ENCODE measurements around the gene CCDC88C. TPM values are rescaled to one million over a fixed set of nuclear protein-coding genes. Genes with fewer than 3 reads are reported as not detected.

The CCDC88C gene
- total and polyA plus RNA-seq, 9 donors = 2.0 to 17.7 (median 3.9) TPM

DNA sequence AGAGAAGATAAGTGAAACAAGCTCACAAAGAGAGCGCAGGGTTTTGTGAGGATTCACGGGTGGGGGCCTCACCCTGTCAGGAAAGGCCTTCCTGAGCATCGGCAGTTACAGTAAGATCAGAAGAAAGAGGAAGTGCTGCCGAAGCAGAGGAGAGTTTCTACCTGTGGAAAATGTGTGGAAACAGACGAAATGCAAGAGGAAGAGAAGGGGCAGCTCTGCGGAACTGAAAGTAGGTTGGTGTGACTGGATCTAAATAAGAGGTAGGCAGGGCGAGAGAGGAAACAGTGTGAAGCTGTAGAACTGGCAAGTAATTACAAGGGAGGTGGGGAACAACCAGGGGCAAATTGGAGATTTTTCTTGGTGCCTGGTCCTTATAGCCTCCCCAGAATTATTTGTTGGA, 175.8 kb downstream of the CCDC88C start:
- no peak overlapping the region for H3K4me3 ChIP-seq
- TF ChIP-seq POLR2A (IDR thresholded peaks at IDR 0.05) = no peak
- TF ChIP-seq, protein P1, sequence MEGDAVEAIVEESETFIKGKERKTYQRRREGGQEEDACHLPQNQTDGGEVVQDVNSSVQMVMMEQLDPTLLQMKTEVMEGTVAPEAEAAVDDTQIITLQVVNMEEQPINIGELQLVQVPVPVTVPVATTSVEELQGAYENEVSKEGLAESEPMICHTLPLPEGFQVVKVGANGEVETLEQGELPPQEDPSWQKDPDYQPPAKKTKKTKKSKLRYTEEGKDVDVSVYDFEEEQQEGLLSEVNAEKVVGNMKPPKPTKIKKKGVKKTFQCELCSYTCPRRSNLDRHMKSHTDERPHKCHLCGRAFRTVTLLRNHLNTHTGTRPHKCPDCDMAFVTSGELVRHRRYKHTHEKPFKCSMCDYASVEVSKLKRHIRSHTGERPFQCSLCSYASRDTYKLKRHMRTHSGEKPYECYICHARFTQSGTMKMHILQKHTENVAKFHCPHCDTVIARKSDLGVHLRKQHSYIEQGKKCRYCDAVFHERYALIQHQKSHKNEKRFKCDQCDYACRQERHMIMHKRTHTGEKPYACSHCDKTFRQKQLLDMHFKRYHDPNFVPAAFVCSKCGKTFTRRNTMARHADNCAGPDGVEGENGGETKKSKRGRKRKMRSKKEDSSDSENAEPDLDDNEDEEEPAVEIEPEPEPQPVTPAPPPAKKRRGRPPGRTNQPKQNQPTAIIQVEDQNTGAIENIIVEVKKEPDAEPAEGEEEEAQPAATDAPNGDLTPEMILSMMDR (IDR thresholded peaks at IDR 0.05) = no peak
- no peak for TF ChIP-seq EP300 (IDR thresholded peaks at IDR 0.05)
- H3K36me3 ChIP-seq = no peaks in the 10 kb centered on the region
- no peaks in the 10 kb centered on the region for H3K9me3 ChIP-seq
- WGBS, 3 donors = 75 to 82% (median 78%) methylated on average over 7 of the region's 7 CpGs
- peaks cover 2% of the 10 kb centered on the region for H3K4me1 ChIP-seq (ENCODE audit: insufficient read depth)
- intact Hi-C loops (cut with DNase I) = no loop called here
- H3K27me3 ChIP-seq = no peaks in the 10 kb centered on the region
- DNase-seq = no peak
- H3K27ac ChIP-seq = no peak overlapping the region

DNA sequence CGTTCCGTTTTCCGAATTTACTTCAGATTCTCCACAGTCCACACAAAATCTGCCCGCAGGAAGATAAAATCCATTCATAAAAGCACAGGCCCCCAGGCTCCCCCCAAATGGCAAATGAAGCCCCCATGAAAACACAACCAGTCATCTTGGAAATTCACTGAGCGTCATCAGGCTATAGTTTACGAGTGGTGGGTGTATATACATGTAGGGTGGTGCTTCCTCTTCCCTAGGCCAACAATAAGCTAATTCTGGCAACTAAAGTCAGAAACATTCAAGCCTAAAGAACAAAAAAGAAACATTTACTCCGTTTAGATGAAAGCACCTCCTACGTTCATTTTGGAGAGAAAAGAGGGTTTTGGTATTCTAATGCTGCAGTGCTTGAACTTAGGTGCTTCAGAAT, 179.0 kb downstream of the CCDC88C start:
- 77 to 79% (median 77%) methylated on average over 8 of the region's 8 CpGs for WGBS, 3 donors
- Histone ChIP-seq H3K27ac (no peak overlapping the region), H3K9me3 (no peaks in the 10 kb centered on the region), H3K4me1 (ENCODE audit: insufficient read depth) (no peaks in the 10 kb centered on the region), H3K4me3 (no peak overlapping the region), H3K27me3 (no peaks in the 10 kb centered on the region), H3K36me3 (no peaks in the 10 kb centered on the region)
- DNase-seq = no peak
- TF ChIP-seq EP300 (IDR thresholded peaks at IDR 0.05) = no peak
- TF ChIP-seq, protein P1 (IDR thresholded peaks at IDR 0.05) = no peak
- intact Hi-C loops (cut with DNase I) = no loop called here

DNA sequence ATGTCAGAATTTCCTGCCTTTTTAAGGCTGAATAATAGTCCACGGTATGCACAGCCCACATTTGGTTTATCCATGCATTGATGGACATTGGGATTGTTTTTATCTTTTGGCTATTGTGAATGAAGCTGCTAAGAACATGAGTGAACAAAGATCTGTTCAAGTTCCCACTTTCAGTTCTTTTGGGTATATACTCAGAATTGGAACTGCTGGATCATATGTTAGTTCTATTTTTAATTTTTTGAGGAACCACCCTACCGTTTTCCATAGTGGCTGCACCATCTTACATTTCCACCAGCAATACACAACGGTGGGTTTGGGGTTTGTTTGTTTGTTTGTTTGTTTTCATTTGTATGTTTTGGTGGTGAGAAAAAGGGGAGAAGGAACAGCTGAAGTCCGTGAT, 179.5 kb downstream of the CCDC88C start:
- no peak overlapping the region for H3K4me3 ChIP-seq
- no peak overlapping the region for H3K27ac ChIP-seq
- 72 to 79% (median 75%) methylated on average over 4 of the region's 4 CpGs for WGBS, 3 donors
- H3K9me3 ChIP-seq = no peaks in the 10 kb centered on the region
- TF ChIP-seq POLR2A (IDR thresholded peaks at IDR 0.05) = no peak
- TF ChIP-seq, protein P1 (IDR thresholded peaks at IDR 0.05) = no peak
- no peak for TF ChIP-seq EP300 (IDR thresholded peaks at IDR 0.05)
- no peaks in the 10 kb centered on the region for H3K36me3 ChIP-seq
- no peaks in the 10 kb centered on the region for H3K4me1 ChIP-seq (ENCODE audit: insufficient read depth)
- intact Hi-C loops (cut with DNase I) = no loop called here
- H3K27me3 ChIP-seq = no peaks in the 10 kb centered on the region
- no peak for DNase-seq

DNA sequence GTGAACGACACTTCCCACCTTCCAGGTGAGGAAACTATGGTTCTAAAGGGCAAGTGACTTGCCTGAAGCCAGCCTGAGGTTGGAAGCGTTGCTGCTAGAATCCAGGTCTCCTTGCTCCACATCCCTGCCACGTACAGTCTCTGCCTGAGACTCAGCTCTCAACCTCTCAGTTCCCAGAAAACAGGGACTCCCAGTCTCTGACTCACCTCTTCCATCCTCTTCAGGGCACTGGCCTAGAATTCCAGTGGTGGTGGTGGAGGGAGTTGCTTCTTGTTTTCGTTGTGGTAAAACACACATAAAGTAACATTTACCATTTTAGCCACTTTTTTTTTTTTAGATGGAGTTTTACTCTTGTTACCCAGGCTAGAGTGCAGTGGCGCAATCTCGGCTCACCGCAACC, 180.4 kb downstream of the CCDC88C start:
- H3K4me1 ChIP-seq (ENCODE audit: insufficient read depth) = no peaks in the 10 kb centered on the region
- DNase-seq = no peak
- WGBS, 3 donors = 70 to 80% (median 73%) methylated on average over 7 of the region's 7 CpGs
- no peaks in the 10 kb centered on the region for H3K36me3 ChIP-seq
- H3K27me3 ChIP-seq = no peaks in the 10 kb centered on the region
- intact Hi-C loops (cut with DNase I) = no loop called here
- H3K9me3 ChIP-seq = no peaks in the 10 kb centered on the region
- TF ChIP-seq, protein P1 (IDR thresholded peaks at IDR 0.05) = no peak
- H3K4me3 ChIP-seq = no peak overlapping the region
- H3K27ac ChIP-seq = no peak overlapping the region

DNA sequence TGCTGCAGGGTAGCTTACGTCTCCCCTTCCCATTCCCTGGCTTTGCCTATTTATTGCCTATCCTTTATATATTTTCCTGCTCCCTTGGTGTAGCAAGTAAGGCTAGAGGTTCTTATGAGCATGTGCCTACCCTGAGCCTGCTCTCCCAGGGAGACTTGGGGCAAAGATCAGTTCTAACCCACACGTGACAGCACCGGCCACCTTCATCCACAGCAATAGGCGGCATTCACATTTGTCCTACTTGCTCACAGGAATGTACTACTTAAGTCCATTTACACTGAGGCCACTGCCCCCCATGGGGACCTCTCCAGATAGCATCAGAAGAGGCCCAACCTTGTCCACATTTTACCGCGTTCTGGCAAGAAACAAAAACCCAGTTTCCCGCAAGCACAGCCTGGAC, 181.8 kb downstream of the CCDC88C start:
- Histone ChIP-seq H3K4me1 (ENCODE audit: insufficient read depth) (no peaks in the 10 kb centered on the region), H3K4me3 (no peak overlapping the region), H3K27me3 (no peaks in the 10 kb centered on the region), H3K9me3 (no peaks in the 10 kb centered on the region), H3K27ac (no peak overlapping the region), H3K36me3 (no peaks in the 10 kb centered on the region)
- no peak for DNase-seq
- intact Hi-C loops (cut with DNase I) = no loop called here
- 85 to 92% (median 90%) methylated on average over 7 of the region's 7 CpGs for WGBS, 3 donors
- TF ChIP-seq POLR2A (IDR thresholded peaks at IDR 0.05) (no peak), EP300 (IDR thresholded peaks at IDR 0.05) (no peak)
- TF ChIP-seq, protein P1 (IDR thresholded peaks at IDR 0.05) = no peak
